Activated T-cell treated with anti-CD3 and anti-CD28 coated beads for 4 hours (primary cell): ENCODE measurements around the gene KIF3A.

ENCODE experiments used
- DNase-seq: peaks from one replicate; pipeline ENCODE4 v3.0.0-alpha.2; 2020

KIF3A gene

DNA sequence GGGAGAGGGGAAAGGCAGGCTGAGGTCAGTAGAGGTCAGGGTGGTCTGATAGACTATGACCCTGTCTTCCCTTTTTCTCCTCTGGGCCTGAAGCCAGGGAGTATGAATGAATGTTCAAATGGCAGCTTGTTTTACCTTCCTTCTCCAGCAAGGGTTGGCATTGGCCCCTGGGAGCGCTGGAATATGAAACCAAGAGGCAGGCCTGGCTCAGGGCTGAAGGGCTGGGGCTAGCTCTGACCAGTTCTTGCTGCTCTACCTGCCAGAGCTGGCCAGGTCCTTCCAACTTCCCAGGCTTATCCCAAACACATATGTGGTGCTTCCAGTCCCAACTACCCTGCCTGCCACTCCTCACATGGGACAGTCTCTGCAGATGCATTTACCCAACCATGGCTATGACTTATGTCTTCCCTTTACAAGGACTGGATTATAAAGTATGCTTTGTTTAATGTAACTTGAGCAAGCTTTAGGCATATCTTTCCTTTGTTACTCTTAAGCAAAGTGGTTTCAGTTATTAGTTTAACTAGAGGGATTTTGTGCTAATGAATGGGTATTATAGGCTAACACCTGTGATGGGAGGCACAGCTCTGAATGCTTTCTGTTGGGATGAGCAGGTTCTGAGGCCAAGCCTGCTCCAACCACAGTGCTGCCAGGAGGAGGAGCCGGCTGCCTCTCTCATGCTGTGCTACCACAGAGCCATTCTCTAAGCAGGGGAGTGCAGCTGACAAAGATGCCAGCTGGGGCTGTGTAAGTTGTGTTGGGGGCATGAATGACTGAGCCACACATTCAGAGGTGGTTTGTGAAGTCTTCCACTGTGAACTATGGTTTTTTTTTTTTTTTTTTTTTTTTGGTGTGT is 16.0 kb upstream of the KIF3A start:
- DNase-seq: no peak

DNA sequence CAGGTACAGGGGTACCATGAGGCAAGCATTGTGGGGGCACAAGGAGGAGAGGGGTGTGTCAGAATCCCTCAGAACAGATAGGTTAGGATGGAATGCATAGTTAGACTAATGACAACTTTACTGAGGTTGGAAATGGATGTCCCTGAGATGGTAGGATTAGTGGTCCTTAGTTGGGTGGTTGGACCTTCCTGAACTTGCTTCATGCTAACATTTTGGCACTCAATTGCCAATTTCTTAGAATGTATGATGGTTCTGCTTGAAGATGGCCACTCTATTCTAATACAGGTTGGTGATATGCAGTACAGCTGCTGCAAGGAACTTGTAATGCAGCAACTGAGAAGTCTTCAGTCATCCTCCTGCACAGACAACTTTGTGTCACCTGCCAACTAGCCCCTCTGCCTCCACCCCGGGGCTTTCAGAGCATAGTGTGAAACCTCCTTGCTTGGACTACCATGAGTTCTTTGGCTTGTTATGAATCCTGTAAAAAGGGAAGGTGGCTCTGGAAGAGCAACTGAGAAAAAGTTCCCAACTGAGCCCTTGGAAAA is 15.3 kb upstream of the KIF3A start:
- no peak for DNase-seq

GRCh38 chr5:132751971-132752580 is 14.7 kb upstream of the KIF3A start:
- DNase-seq: no peak

DNA sequence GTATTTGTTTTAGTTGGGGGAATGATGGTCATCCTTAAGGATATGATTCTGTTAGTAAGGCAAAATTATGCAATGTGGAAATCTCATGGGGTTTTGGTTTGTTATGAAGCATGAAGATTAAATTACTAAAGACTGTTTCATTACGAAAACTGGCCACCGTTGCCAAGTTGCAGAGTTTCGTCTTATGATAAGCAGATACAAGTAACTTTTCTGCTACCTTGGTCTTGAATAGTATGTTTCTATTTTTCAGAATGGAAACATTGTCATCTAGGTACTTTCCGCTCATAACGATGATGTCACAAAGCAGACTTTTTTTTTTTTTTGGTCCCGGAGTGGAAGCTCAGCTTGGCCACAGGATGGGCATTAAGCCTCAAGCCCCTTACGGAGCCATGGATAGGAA is 14.1 kb upstream of the KIF3A start:
- no peak for DNase-seq

GRCh38 chr5:132750471-132751230 is 13.3 kb upstream of the KIF3A start:
- DNase-seq: no peak

DNA sequence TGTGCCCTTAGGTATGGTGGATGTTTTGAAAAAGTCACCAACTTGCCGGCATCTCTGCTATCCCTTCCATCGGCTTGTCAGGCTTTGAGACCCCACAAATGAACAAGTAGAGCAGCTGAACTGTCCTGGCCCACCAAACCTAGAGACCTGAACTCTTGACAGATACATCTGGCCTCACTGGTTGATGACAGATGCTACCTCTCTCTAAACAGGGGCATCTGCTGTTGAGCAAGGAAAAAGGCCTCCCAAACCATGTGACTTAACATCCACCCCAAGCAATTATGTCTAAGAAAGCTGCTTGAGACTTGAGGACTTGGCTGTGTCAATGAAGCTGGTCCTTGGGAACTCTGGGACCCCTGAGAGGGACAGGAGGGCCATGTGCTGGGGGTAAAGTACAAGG is 12.2 kb upstream of the KIF3A start:
- DNase-seq: no peak

DNA sequence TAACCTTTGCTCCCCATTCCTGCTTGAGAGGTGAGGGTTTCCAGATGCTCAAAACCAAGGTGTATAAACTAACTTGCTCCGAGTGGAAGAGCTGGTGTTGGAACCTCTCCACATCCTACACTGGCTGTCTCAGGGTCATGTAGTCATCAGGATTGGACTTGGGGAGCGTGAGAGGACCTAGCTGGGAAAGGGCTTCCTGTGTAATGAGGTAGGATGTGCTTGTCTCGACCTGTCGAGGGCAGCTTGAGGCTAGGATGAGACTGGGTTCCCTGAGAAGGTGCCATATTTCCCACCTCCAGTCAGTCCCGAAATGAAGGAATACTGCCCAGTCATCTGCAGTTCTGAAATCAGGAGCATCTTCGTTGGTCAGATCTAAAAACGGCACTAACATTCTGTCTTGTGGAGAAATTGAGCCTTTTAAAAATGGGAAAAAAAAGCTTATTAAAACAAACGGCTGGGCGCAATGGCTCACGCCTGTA is 11.2 kb upstream of the KIF3A start:
- DNase-seq: no peak

- peak; percentile 38 for DNase-seq
Measured at GRCh38 chr5:132747616-132748440, 10.5 kb upstream of the KIF3A start.

GRCh38 chr5:132746954-132747615 is 9.7 kb upstream of the KIF3A start, which contains the start of gene CCNI2:
CCNI2 (plus strand) TSS chr5:132747426; CDS start chr5:132747496, 70 bp downstream.
- DNase-seq: peak; percentile 63

GRCh38 chr5:132746592-132746953 is 9.2 kb upstream of the KIF3A start:
- no peak for DNase-seq

DNA sequence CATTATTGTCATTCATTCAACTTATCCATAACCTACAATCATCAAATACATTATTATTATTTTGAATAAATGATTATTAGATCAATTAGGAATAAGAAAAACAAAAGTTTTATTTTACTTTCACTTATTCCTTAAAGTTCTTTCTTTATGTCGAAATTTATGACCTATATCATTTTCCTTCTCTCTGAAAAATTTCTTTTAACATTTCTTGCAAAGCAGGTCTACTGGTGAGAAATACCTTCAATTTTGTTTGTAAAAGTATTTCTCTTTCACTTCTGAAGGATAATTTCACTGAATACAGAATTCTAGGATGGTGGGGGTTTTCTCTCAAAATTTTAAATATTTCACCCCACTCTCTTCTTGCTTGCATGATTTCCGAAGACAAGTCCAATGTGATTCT is 7.3 kb upstream of the KIF3A start:
- DNase-seq: no peak

DNA sequence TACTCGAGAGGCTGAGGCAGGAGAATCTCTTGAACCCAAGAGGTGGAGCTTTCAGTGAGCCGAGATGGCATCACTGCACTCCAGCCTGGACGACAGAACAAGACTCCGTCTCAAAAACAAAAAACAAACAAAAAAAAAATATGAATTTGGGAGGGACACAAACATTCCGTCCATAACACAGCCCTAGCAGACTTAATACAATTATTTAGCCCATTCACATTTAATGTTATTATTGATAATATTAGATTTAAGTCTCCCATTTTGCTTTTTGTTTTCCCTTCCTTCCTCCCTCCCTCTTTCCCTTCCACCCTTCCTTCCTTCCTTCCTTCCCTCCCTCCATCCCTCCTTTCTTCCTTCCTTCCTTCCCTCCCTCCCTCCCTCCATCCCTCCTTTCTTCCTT is 5.3 kb upstream of the KIF3A start:
- no peak for DNase-seq

DNA sequence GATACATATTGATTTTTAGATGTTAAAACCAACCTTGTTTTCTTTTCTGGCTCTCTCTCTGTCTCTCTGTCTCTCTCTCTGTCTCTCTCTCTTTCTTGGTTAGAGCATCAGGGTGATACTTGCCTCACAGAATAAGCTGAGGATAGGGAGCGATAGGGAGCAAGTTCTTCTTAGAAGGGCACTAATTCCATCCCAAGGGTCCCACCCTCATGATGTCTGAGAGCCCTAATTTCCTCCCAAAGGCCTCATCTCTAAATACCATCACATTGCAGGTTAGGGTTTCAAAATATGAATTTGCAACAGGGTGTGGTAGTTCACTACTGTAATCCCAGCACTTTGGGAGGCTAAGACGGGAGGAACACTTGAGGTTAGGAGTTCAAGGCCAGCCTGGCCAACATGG is 4.8 kb upstream of the KIF3A start:
- DNase-seq: no peak

- DNase-seq: no peak
Measured at GRCh38 chr5:132739232-132739631, 1.9 kb upstream of the KIF3A start.

GRCh38 chr5:132737982-132738681 is 786 bp upstream of the KIF3A start:
- DNase-seq: no peak

- DNase-seq: no peak
Measured at GRCh38 chr5:132734687-132735086, 2.7 kb downstream of the KIF3A start.

GRCh38 chr5:132733499-132734148 is 3.7 kb downstream of the KIF3A start:
- DNase-seq: no peak

DNA sequence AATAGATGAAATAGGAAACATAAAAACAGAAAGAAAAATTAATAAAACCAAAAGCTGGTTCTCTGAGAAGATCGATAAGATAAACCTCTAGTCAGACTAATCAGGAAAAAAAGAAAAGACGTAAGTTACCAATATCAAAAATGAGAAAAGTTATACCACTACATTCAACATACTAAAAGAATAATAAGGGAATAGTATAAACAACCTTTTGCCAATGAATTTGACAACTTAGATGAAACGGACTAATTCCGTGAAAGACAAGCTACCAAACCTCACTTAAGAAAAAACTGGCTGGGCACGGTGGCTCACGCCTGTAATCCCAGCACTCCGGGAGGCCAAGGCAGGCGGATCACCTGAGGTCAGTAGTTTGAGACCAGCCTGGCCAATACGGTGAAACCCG is 7.5 kb downstream of the KIF3A start:
- DNase-seq: no peak

DNA sequence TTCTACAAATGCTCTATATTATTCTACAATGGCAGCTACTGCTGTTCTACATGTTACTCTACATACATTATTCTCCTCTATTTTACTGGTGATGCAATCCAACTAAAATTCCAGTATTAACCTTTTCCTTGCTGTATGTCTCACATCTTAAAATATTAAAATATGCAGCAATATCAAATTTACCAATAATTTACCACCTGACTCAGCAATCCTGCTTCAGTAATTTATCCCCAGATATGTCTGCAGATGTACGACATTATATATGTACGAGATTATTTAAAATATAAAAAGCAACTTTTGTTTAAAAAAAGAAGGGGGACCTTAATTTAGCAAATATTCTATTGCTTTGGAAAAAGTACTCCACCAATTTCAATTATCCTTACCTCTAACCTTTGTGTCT is 11.6 kb downstream of the KIF3A start:
- no peak for DNase-seq

DNA sequence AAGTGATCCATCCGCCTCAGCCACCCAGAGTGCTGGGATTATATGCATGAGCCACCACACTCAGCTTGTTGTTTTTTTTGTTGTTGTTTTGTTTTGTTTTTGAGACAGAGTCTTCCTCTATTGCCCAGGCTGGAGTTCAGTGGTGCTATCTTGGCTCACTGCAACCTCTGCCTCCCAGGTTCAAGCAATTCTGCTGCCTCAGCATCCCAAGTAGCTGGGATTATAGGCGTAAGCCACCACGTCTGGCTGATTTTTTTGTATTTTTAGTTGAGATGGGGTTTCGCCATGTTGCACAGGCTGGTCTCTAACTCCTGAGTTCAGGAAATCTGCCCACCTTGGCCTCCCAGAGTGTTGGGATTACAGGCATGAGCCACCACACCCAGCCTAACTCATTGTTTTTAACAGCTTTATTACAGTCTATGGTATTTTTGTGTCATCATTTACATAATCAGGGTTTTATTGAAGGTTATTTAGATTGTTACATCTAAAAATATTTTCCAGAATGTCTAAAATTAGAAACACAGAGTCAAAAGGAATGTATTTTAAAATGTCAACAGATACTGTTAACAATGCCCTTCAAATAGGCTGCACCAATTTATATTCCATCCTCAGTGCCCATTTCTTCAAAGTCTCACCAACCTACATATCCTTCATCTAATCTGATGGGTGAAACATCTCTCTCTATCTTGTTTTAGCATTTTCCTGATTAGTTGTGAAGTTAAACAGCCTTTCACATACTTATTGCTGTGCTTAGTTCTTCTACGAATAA is 18.6 kb downstream of the KIF3A start:
- no peak for DNase-seq
